OCI-LY3 (cell line): Measurements from ENCODE around the gene WSCD2.

Source experiments
- H2AFZ ChIP-seq: fragments of 200-600, 300-600 bp; shearing (Covaris generic); 2 replicates; pipeline ENCODE4 v1.6.0; 2014; ENCODE audit warnings: antibody characterized with exemption, low read depth, low read length
- H3K27ac ChIP-seq: fragments of 200-600, 300-600 bp; sonication (generic); 2 replicates; pipeline ENCODE4 v1.5.1; 2014; ENCODE audit warnings: mild to moderate bottlenecking, low read length, moderate library complexity, mixed read lengths
- H3K27me3 ChIP-seq: fragments of 200-600, 300-600 bp; sonication (generic); 2 replicates; pipeline ENCODE4 v1.6.1; 2014; ENCODE audit warnings: low read depth, low read length, mixed read lengths
- H3K36me3 ChIP-seq: fragments of 200-600, 300-600 bp; sonication (generic); replicated peaks from 2 replicates; pipeline ENCODE3; 2014; ENCODE audit warnings: low read depth, low read length, mixed read lengths
- H3K4me1 ChIP-seq: fragments of 300-600, 200-600 bp; sonication (generic); 2 replicates; pipeline ENCODE4 v1.6.1; 2014; ENCODE audit warnings: low read length, mixed read lengths
- H3K4me2 ChIP-seq: fragments of 200-600, 300-600 bp; sonication (generic); 2 replicates; pipeline ENCODE4 v1.6.1; 2014; ENCODE audit warnings: low read length, mixed read lengths
- H3K4me3 ChIP-seq: fragments of 300-600, 200-600 bp; sonication (generic); 2 replicates; pipeline ENCODE4 v1.5.1; 2014; ENCODE audit warnings: antibody characterized with exemption, mild to moderate bottlenecking, low read length, moderate library complexity
- H3K79me2 ChIP-seq: fragments of 300-600, 200-600 bp; shearing (Covaris generic); 2 replicates; pipeline ENCODE4 v1.6.1; 2014; ENCODE audit warnings: mild to moderate bottlenecking, low read length, mixed read lengths
- H3K9ac ChIP-seq: fragments of 300-600, 200-600 bp; shearing (Covaris generic); 2 replicates; pipeline ENCODE4 v1.6.0; 2014; ENCODE audit warnings: mild to moderate bottlenecking, low read length, moderate library complexity
- H3K9me3 ChIP-seq: fragments of 200-600, 300-600 bp; shearing (Covaris generic); 2 replicates; pipeline ENCODE4 v1.6.1; 2014; ENCODE audit warnings: low read length, mixed read lengths; ENCODE audit not compliant: insufficient read depth
- H4K20me1 ChIP-seq: fragments of 200-600, 300-600 bp; sonication (generic); 2 replicates; pipeline ENCODE4 v1.6.1; 2016; ENCODE audit warnings: low read length, mixed read lengths; ENCODE audit not compliant: insufficient read depth
- CTCF ChIP-seq: fragments of 200-600, 300-600 bp; sonication (generic); IDR thresholded peaks from 2 replicates; pipeline ENCODE4 v1.5.1; 2014; ENCODE audit warnings: antibody characterized with exemption, low read length, low read depth
- EZH2phosphoT487 ChIP-seq: fragments of 200-600 bp; shearing (Covaris generic); IDR thresholded peaks from 2 replicates; pipeline ENCODE4 v1.6.1; 2018; ENCODE audit warnings: antibody characterized with exemption, mixed run types, low read depth

The WSCD2 gene

GRCh38 chr12:108162207-108162606, 33.1 kb downstream of the WSCD2 start:
- H3K9me3 ChIP-seq: no peaks in the 10 kb centered on the region
- H2AFZ ChIP-seq: no peak overlapping the region
- no peak for TF ChIP-seq CTCF
- TF ChIP-seq EZH2phosphoT487: no peak
- H3K27me3 ChIP-seq: peaks cover 18% of the 10 kb centered on the region
- no peak overlapping the region for H3K9ac ChIP-seq
- H3K4me2 ChIP-seq: no peak overlapping the region
- no peaks in the 10 kb centered on the region for H3K36me3 ChIP-seq
- H4K20me1 ChIP-seq: no peaks in the 10 kb centered on the region
- H3K27ac ChIP-seq: no peak overlapping the region
- H3K4me1 ChIP-seq: peaks cover 9% of the 10 kb centered on the region; the same call in 1 of the 2 replicates
- no peaks in the 10 kb centered on the region for H3K79me2 ChIP-seq
- no peak overlapping the region for H3K4me3 ChIP-seq

GRCh38 chr12:108166505-108166904, 37.4 kb downstream of the WSCD2 start:
- Histone ChIP-seq H3K9ac (no peak overlapping the region), H3K79me2 (no peaks in the 10 kb centered on the region), H3K4me1 (no peaks in the 10 kb centered on the region), H2AFZ (no peak overlapping the region), H3K27me3 (peaks cover 50% of the 10 kb centered on the region), H3K9me3 (no peaks in the 10 kb centered on the region), H4K20me1 (no peaks in the 10 kb centered on the region), H3K4me3 (no peak overlapping the region), H3K36me3 (no peaks in the 10 kb centered on the region), H3K4me2 (no peak overlapping the region), H3K27ac (no peak overlapping the region)
- no peak for TF ChIP-seq EZH2phosphoT487
- TF ChIP-seq CTCF: no peak

GRCh38 chr12:108167974-108168373, 38.9 kb downstream of the WSCD2 start:
- H3K4me3 ChIP-seq: no peak overlapping the region
- peaks cover 50% of the 10 kb centered on the region for H3K27me3 ChIP-seq
- no peaks in the 10 kb centered on the region for H3K79me2 ChIP-seq
- no peak overlapping the region for H2AFZ ChIP-seq
- H3K9ac ChIP-seq: no peak overlapping the region
- H3K27ac ChIP-seq: no peak overlapping the region
- no peaks in the 10 kb centered on the region for H3K4me1 ChIP-seq
- H3K36me3 ChIP-seq: no peaks in the 10 kb centered on the region
- H3K4me2 ChIP-seq: no peak overlapping the region
- TF ChIP-seq EZH2phosphoT487 (no peak), CTCF (no peak)
- no peaks in the 10 kb centered on the region for H4K20me1 ChIP-seq
- no peaks in the 10 kb centered on the region for H3K9me3 ChIP-seq

- Histone ChIP-seq H3K4me1 (no peaks in the 10 kb centered on the region), H3K9ac (no peak overlapping the region), H3K4me3 (no peak overlapping the region), H3K79me2 (no peaks in the 10 kb centered on the region), H3K27ac (no peak overlapping the region), H4K20me1 (no peaks in the 10 kb centered on the region), H3K36me3 (no peaks in the 10 kb centered on the region), H3K4me2 (no peak overlapping the region), H3K27me3 (peaks cover 44% of the 10 kb centered on the region), H3K9me3 (no peaks in the 10 kb centered on the region), H2AFZ (no peak overlapping the region)
- no peak for TF ChIP-seq EZH2phosphoT487
- no peak for TF ChIP-seq CTCF
Measured at GRCh38 chr12:108169708-108170107, 40.6 kb downstream of the WSCD2 start.
